Stimulated activated CD8-positive, alpha-beta memory T cell treated with anti-CD3 and anti-CD28 coated beads, Interleukin-4, amount 100 ng/mL, for 24 hours (primary cell): ENCODE data around the gene TGFA.

Experiments
- DNase-seq: peaks from one replicate; pipeline ENCODE4 v3.0.0-alpha.2; 2020; ENCODE audit warnings: low read depth

The TGFA gene

DNA sequence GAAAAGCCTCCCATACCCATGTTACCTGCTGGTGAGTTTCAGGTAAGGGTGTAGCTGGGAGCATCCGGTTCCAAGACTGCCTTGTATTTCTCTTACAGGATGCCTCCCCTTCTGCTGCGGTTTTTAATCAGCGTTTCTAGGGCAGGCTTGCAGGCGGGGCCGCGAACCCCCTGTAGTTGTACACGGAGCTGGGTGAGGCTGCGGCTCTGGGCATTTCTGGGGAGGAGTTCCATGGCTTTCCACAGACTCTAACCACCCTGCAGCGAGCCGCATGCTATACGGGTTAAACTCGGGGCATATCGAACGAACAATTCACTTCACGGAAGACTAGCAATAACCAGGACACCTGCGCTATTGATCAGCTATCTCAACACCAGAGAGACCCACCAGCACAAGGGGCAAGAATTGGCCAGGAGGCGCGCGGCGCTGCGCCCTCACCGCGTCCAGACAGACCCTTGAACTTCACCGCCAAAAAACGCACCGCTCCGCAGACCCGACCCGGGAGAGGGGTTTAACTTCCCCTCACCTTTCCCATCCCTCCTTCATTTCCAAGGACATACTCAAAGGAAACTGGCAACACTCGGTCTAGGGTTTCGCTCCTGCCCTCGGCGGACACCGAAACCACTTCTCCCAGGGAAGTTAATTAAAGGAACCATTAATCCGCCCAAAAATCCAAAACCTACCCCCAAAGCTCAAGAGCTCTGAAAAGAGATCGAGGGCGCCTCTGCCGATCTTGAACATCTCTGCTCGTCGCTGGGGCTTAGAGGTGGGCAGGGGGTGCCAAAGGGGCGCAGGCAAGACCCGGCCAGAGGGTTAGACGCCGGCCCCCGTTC, 909 bp downstream of the TGFA start:
- no peak for DNase-seq

DNA sequence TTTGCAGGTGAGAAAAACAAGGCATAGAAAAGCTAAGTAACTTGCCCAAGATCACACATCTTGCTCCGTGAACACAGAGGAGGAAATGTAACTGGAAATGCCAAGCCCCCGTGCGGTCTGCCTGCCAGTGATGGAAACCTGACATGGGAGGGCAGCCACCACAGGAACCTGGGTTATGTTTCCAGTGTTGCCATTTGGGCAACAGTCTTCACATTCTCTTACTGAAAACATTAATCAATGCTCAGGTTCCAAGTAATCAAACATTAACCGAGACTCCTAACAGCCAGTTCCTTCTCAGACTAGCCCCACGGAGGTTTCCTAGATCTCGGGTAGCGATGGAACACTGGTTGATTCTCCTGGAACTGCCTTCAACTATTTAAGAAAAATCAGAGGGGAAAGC, 2.5 kb downstream of the TGFA start:
- DNase-seq = no peak

- DNase-seq = no peak
Observed at GRCh38 chr2:70549962-70550361, 3.7 kb downstream of the TGFA start.

- DNase-seq = no peak
Observed at GRCh38 chr2:70549064-70549710, 4.4 kb downstream of the TGFA start.

- no peak for DNase-seq
Observed at GRCh38 chr2:70548233-70548632, 5.4 kb downstream of the TGFA start.

DNA sequence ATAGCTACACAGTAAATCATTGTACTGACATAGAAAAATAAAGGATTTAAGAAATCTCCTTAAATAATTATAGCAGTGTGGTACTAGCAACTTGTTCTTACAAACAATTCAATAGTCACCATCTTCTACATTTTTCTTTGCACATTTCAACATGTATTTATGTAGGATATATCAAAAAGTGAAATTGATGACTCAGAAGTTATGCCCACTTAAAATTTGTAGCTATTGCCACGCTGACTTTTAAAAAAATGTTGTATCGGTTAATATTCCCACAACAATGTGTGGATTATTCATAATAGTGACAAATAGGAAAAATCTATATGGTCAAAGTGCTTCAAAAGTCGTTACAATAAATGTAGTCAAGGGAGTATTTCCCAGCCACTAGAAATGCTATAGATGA, 6.7 kb downstream of the TGFA start:
- DNase-seq = no peak

GRCh38 chr2:70546376-70546775, 7.2 kb downstream of the TGFA start:
- DNase-seq = no peak

DNA sequence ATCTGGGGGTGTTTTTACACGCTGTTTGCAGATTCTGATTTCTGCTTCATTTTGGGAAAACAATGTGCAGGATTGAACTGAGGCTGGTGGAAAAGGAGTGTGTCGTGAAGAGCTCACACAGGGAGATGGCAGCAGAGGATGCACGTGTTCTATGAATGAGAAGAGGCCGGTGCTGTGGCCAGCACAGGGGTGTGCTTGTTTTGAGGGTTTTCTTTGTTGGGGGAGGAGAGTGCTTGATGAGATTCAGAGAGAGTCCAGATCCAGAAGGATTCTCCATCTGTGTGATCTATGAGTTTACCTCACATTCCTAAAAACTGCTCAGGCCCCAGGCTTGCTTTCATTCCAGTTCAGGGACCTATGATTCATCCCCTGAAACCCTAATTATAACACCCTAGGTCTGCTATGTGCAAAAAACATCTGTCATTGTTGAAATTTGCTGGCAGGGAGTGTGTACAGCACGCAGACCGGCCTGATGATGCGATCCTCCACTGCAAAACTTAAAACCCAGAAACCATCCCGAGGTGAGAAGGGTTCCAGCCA, 12.1 kb downstream of the TGFA start:
- no peak for DNase-seq

DNA sequence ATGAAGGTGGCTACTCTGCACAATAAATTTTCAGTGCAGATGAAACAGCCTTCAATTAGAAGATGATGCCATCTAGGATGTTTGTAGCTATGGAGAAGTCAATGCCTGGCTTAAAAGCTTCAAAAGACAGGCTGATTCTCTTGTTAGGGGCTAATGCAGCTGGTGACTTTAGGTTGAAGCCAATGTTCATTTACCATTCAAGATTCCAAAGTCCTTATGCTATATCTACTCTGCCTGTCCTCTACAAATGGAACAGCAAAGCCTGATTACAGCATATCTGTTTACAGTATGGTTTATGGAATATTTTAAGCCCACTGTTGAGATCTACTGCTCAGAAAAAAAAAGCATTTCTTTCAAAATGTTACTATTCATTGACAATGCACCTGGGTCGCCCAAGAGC, 15.8 kb downstream of the TGFA start:
- no peak for DNase-seq

DNA sequence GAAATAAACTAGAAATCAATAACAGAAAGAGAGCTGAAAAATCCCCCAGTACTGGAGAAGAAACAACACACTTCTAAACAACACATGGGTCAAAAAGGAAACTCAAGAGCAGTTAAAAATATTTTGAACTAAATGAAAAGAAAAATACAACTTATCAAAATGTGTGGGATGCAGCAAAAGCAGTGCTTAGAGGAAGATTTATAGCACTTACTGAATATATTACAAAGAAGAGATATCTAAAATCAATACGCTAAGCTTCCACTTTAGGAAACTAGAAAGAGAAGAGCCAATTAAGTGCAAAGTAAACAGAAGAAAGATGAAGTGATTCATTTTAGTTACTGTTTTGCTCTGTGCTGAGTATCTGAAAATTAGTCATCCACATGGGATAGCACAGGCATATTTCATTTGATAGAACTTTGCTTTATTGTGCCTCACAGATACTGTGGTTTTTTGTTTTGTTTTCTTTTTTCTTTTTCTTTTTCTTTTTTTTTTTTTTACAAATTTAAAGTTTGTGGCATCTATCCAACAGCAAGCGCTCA, 17.0 kb downstream of the TGFA start:
- DNase-seq = no peak

DNA sequence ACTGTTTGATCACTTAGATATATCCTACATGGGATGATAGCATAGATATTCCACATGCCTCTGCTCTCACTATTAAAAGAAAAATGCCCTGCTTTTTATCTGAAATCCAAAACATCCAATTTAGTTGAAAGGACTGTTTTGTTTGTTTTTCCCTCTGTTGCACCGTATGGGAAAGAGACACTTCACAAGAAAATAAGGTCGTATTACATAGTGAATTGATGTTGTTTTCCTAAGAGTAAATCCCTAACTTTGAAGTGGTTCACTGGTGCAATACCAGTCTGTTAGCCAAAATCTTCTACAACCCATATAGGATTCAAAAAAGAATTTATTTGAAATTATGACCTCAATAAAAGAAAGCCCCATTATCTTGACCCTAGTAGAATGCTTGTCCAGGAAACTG, 18.1 kb downstream of the TGFA start:
- no peak for DNase-seq

DNA sequence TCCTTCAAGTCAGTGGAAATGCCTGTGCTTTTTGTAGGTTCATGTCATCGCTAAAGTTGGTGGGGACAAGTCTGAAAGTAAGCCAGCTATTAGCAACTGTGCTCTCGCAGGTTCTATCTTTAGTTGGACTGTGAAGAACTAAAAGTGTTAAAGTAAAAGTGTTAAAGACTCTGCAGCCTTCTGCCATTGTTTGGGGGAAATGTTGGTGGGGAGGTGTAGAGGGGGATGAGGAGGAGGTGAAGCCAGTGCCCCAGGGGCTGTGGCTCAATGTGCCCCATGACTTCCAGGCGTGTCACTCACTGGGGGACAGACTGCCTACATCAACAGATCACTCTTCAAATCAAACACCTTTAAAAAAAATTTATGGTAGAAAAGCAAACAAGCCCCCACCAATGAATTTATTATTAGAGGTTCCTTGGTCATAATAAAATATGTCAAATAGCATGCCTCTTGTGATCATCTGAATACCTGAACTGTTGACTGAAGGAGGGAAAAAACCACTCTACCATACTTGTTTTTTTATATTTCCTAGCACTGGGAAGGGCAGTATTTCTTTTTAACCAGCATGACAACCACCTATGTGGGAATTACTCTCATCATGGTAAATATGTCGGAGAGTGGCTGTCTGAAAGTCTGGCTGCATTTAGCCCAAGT, 19.3 kb downstream of the TGFA start:
- no peak for DNase-seq

- no peak for DNase-seq
Observed at GRCh38 chr2:70532244-70532935, 21.2 kb downstream of the TGFA start.

DNA sequence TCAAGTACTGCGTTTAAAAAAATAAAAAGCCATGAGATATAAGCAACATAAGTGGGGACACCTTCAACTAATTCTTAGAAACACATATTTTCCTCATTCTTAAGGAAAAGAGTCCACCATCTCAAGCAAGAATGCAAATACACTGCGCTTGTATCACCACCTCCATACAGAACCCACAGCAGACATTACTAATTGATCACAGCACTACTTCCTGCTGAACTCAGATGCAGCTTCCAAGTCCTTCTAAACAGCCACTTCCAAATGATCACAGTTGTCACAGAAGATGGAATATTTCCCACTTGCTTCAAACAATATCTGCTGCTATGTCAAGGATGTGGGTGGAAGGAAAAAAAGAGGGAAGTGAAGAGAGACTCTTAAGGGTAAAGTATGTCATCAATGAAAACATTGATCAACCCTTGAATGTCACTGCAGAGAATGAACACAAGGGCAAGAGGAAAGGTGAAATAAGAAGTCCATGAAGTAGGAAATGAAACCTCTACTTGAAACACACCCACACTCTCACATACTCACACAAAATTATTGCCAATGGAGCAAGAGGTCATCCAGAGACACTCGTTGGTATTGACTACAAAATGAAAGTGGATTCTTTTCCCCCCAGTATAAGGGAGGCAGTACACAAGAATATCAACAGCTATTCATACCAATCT, 22.1 kb downstream of the TGFA start:
- no peak for DNase-seq

- DNase-seq = no peak
Observed at GRCh38 chr2:70529610-70530009, 24.0 kb downstream of the TGFA start.

DNA sequence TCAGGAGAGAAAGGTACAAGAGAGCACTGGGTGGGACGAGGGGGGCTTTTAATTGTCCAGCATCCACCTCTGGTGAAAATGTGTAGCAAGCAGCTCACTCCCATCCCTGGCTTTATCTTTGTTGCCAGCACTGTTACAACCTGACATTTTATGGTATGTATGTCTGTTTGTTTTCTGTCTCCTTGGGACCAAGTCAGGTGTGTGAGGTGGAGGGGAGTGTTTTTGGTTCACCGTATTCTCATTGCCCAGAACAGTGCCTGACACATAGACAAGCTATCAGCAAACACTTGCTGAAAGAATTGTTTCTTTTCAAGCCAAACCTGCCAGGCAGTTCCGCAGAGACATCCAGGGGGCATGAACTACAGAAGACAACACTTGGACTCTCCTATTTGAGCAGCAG, 24.7 kb downstream of the TGFA start:
- no peak for DNase-seq

DNA sequence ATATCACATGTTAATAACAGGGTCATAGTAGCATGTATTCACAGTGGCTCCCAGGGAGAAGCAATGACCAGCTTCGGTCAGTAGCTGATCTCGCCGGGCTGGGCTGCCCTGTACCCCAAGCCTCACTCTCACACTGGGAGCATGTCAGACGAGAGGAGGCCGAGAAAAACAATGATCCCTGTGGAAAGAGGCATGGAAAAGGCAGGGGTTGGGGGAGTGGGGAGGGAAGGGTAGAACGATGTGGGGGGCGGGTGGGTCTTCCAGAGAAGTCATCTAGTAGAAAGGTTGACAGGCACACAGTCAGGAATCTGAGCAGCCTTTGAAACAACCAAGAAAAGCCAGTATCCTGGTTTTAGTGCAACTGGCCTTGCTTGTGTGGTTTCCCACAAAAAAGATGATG, 25.4 kb downstream of the TGFA start:
- no peak for DNase-seq

DNA sequence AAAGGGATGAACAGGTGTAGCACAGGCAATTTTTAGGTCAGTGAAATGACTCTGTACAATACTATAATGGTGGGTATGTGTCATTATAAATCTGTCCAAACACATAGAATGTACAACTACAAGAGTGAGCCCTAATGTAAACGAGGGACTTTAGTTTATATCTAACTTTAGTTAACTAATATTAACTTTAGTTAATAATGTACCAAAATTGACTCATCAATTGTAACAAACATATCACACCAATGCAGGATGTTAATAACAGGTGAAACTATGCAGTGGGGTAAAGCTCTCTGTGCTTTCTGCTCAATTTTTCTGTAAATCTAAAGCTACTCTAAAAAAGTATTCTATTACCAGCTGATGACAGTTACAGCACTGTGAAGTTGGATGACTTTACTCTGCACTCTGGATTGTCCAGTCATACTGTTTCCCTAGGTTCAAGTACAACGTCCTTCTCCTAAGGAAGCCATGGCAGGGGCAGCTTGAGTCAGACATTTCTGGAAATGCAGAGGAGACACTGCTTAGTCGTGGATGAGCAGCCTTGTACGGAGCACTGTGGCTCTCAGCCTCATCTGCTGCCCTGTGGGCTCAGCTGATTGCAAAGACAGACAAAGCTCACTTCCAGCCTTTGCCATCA, 26.1 kb downstream of the TGFA start:
- no peak for DNase-seq

- no peak for DNase-seq
Observed at GRCh38 chr2:70526126-70526525, 27.5 kb downstream of the TGFA start.

DNA sequence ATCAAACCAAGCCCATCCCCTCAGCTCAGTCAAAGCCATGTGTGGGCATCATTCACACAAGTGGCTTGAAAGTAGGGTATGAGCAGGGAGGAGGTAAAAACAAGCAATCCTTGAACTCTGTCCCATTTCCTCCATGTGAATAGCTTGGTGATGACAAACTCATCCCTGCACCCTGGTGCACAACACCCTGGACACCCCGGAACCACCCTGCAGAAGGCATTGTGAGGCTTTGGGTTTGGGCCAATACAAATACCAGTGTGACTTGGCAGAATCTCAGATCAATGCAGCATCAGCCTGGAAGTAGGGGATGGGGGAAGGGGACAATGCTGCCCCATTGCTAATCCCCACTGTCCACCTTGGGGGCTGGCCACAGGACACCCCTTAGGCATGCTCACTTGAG, 28.6 kb downstream of the TGFA start:
- DNase-seq = no peak
